OCI-LY1 (cell line): ENCODE data around the gene LRP10.

Experiments
- H2AFZ ChIP-seq: fragments of 200-600 bp; sonication (generic), shearing (Covaris generic); 2 replicates; pipeline ENCODE4 v1.6.0; 2014; ENCODE audit warnings: antibody characterized with exemption, mild to moderate bottlenecking, low read length
- H3F3A ChIP-seq: fragments of 200-600 bp; sonication (generic), shearing (Covaris generic); 2 replicates; pipeline ENCODE4 v1.6.0; 2014; ENCODE audit warnings: mild to moderate bottlenecking, antibody characterized with exemption, low read length, moderate library complexity; ENCODE audit not compliant: insufficient read depth
- H3K27ac ChIP-seq: fragments of 200-600 bp; sonication (generic); 2 replicates; pipeline ENCODE4 v1.5.1; 2014; ENCODE audit warnings: low read length, mixed run types, mild to moderate bottlenecking, low read depth; ENCODE audit not compliant: poor library complexity, severe bottlenecking
- H3K27me3 ChIP-seq: fragments of 200-600 bp; sonication (generic); 2 replicates; pipeline ENCODE4 v1.6.0; 2014; ENCODE audit warnings: antibody characterized with exemption, mild to moderate bottlenecking, low read length, moderate library complexity; ENCODE audit not compliant: insufficient read depth
- H3K36me3 ChIP-seq: fragments of 200-600 bp; sonication (generic); 2 replicates; pipeline ENCODE4 v1.6.1; 2014; ENCODE audit warnings: mild to moderate bottlenecking, antibody characterized with exemption, low read length, moderate library complexity, mixed read lengths; ENCODE audit not compliant: insufficient read depth
- H3K4me1 ChIP-seq: fragments of 200-600 bp; sonication (generic); 2 replicates; pipeline ENCODE4 v1.5.1; 2014; ENCODE audit warnings: mild to moderate bottlenecking, low read length, moderate library complexity; ENCODE audit not compliant: insufficient read depth, severe bottlenecking
- H3K4me2 ChIP-seq: fragments of 200-600 bp; sonication (generic), shearing (Covaris generic); 2 replicates; pipeline ENCODE4 v1.6.1; 2014; ENCODE audit warnings: low read length
- H3K4me3 ChIP-seq: fragments of 200-600 bp; sonication (generic); 2 replicates; pipeline ENCODE4 v1.5.1; 2014; ENCODE audit warnings: low read length, low read depth, mild to moderate bottlenecking, mixed read lengths; ENCODE audit not compliant: poor library complexity, severe bottlenecking
- H3K79me2 ChIP-seq: fragments of 200-600 bp; shearing (Covaris generic); 2 replicates; pipeline ENCODE4 v1.6.1; 2016; ENCODE audit warnings: mixed run types, low read length, mixed read lengths; ENCODE audit not compliant: insufficient read depth
- H3K9ac ChIP-seq: fragments of 200-600 bp; sonication (generic), shearing (Covaris generic); 2 replicates; pipeline ENCODE4 v1.6.1; 2014; ENCODE audit warnings: mild to moderate bottlenecking, low read length, mixed read lengths
- H3K9me2 ChIP-seq: fragments of 200-600 bp; sonication (generic), shearing (Covaris generic); 2 replicates; pipeline ENCODE4 v1.6.1; 2014; ENCODE audit warnings: low read depth, mild to moderate bottlenecking, low read length, mixed read lengths
- H3K9me3 ChIP-seq: fragments of 200-600 bp; shearing (Covaris generic); 2 replicates; pipeline ENCODE4 v1.6.1; 2014; ENCODE audit warnings: low read length, mixed read lengths
- H4K20me1 ChIP-seq: fragments of 200-600 bp; sonication (generic), shearing (Covaris generic); 2 replicates; pipeline ENCODE4 v1.6.0; 2016; ENCODE audit warnings: mild to moderate bottlenecking, low read length; ENCODE audit not compliant: insufficient read depth
- CTCF ChIP-seq: fragments of 200-600 bp; sonication (generic), shearing (Covaris generic); IDR thresholded peaks from 2 replicates; pipeline ENCODE4 v1.5.1; 2017; ENCODE audit warnings: mild to moderate bottlenecking, antibody characterized with exemption, low read length, moderate library complexity, mixed read lengths
- EZH2 ChIP-seq: fragments of 200-600 bp; sonication (generic), shearing (Covaris generic); IDR thresholded peaks from 2 replicates; pipeline ENCODE4 v1.8.0; 2017; ENCODE audit warnings: borderline replicate concordance, mixed run types, mild to moderate bottlenecking, antibody characterized with exemption, low read length, moderate library complexity, mixed read lengths

The LRP10 gene

GRCh38 chr14:22887990-22888378 is 16.4 kb downstream of the LRP10 start:
- Histone ChIP-seq H3K79me2 (no peaks in the 10 kb centered on the region), H3F3A (peaks cover 12% of the 10 kb centered on the region), H4K20me1 (no peaks in the 10 kb centered on the region), H3K9me3 (no peaks in the 10 kb centered on the region), H3K4me2 (peak overlapping the region; percentile 43), H3K9me2 (no peaks in the 10 kb centered on the region), H3K9ac (peak overlapping the region; percentile 30; the same call in 1 of the 2 replicates), H3K27ac (peak overlapping the region; percentile 83), H3K27me3 (0 out of 2 replicates have a peak, but pooled peaks cover 6% of the 10 kb centered on the region), H3K4me1 (peaks cover 39% of the 10 kb centered on the region), H3K36me3 (no peaks in the 10 kb centered on the region), H2AFZ (no peak overlapping the region), H3K4me3 (peak overlapping the region; percentile 39)
- no peak for TF ChIP-seq EZH2
- TF ChIP-seq CTCF = no peak

GRCh38 chr14:22888662-22889061 is 17.1 kb downstream of the LRP10 start:
- Histone ChIP-seq H3K4me3 (no peak overlapping the region), H3K9me3 (no peaks in the 10 kb centered on the region), H3K27me3 (0 out of 2 replicates have a peak, but pooled peaks cover 6% of the 10 kb centered on the region), H3K36me3 (no peaks in the 10 kb centered on the region), H3K9ac (no peak overlapping the region), H3K79me2 (no peaks in the 10 kb centered on the region), H3F3A (peaks cover 12% of the 10 kb centered on the region), H3K9me2 (no peaks in the 10 kb centered on the region), H4K20me1 (no peaks in the 10 kb centered on the region), H2AFZ (no peak overlapping the region), H3K4me2 (peak overlapping the region; percentile 43), H3K27ac (peak overlapping the region; percentile 83), H3K4me1 (peaks cover 34% of the 10 kb centered on the region)
- TF ChIP-seq CTCF = no peak
- no peak for TF ChIP-seq EZH2

- Histone ChIP-seq H3K9ac (no peak overlapping the region), H4K20me1 (no peaks in the 10 kb centered on the region), H3K9me3 (no peaks in the 10 kb centered on the region), H3K79me2 (no peaks in the 10 kb centered on the region), H3K4me2 (no peak overlapping the region), H3F3A (peaks cover 12% of the 10 kb centered on the region), H3K27ac (no peak overlapping the region), H3K9me2 (no peaks in the 10 kb centered on the region), H2AFZ (no peak overlapping the region), H3K4me3 (no peak overlapping the region), H3K36me3 (no peaks in the 10 kb centered on the region), H3K27me3 (no peaks in the 10 kb centered on the region), H3K4me1 (peaks cover 34% of the 10 kb centered on the region)
- TF ChIP-seq EZH2 (no peak), CTCF (no peak)
Observed at GRCh38 chr14:22890416-22890815, 18.9 kb downstream of the LRP10 start.
